HG02759 (cell line): ENCODE data around the gene INPP5K.
"Not testable (repeated sequence)": the region's sequence is repeated elsewhere in the genome, so short reads cannot be mapped to it uniquely, and the experiment has no call there.

ENCODE experiments used
- ATAC-seq: cut with Tn5 transposase; IDR thresholded peaks from one replicate; pipeline ENCODE4 v1.9.1; 2021; ENCODE audit warnings: mild to moderate bottlenecking, moderate library complexity; ENCODE audit not compliant: unreplicated experiment

The INPP5K gene

DNA sequence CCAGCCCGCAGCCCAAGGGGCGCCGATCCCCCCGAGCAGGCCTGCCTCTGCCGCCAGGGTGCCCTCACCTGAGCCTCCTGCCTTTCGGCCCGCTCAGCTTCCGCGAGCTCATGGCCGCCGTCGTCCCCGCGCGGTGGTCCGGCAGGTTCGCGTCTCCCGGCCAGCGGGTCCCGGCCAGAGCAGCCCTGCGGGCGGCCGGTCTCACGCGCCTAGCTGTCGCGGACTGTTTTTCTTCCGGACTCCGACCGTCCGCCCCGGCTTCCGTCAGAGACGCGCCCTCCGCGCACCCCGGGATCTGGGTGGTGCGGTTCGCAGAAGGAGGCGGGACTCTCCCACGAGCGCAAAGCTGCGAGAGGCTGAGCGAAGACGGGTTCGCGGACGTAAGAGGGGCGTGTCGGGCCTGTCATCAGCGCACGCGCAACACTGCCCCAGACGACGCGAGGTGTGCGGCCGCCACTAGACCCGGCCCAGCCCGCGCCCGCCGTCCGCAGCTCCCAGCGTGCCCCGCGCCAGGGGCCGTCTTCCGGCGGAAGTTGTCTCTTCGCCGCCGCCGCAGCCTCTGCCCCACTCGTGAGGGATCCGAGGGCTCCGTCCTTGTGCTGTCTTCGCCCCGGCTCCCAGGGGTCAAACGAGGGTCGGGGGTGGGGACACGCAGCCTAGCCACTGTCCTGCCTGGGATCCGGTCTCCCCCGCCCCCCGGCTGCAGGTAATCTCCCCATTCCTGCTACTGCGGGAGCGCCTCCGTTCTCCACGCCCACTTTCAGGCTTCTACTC is at the start of gene INPP5K:
Gene INPP5K (minus strand): TSS at position 225 of the 774 bp plus-strand sequence. CDS start 113 bp downstream, at position 112.
- ATAC-seq, result peak; percentile 95

- no peak for ATAC-seq
These were observed 49.5 kb upstream of the INPP5K start for GRCh38 chr17:1565877-1566276.

GRCh38 chr17:1563786-1564613 is 47.6 kb upstream of the INPP5K start:
- ATAC-seq, result no peak

- not testable (repeated sequence) for ATAC-seq
These were observed 47.0 kb upstream of the INPP5K start for GRCh38 chr17:1563471-1563785.

GRCh38 chr17:1562176-1562643 is 45.8 kb upstream of the INPP5K start:
- peak; percentile 58 for ATAC-seq

DNA sequence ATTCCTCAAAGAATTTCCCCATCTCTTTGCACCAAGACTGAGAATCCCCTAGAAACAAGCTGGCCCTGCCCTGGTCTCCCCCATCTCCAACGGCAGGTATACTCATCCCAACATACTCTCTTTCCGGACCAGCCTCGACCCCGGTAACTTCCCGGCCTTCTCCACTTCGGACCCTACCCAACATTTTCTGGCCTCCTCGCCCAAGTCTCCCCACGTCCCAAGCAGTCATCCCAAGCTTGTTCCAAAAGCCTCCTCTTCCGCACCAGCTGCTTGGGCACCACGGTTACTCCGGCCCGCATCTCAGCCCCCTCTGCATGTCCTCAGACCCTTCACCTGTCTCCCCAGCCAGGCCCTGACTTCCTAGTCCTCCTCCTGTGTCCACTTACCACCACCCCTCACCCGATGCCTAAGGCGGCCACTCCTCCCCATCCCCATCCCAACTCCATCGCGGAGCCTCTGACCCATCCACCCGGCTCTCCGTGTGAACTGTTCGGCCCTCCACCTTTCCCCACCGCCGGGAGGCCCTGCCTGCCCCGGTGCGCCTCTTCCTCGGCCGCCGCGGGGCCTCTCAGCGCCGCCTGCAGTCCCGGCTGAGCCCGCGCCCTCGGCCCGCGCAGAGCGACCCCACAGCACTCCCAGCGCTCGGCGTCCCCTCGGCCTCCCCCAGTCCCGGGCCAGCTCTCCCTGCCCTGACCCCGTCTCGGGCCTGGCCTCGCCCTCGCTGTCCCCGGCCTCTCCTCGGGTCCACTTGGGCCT is 45.2 kb upstream of the INPP5K start:
- ATAC-seq, result peak; percentile 14

DNA sequence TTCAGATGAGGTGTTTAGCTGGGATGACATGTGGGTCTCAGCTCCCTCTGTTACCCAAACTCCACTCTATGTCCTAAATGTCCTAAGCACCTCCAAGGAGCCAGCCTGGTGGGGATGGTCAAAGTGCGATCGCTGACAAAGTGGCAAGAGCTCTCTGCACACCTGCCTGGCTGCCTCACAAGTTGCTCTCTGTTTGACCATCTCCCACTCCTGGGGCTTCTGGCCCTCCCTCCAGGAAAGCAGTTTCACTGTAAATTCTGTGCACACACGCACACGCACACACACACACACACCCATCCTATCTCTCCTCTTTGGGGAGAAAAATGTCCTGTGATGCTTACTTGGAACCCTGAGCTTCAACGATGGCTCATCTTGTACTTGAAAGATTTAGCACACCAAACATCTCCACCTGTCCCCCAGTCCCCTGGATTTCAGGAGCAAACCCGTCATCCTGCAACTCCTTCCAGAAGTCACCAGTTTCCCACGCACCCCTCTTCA is 44.5 kb upstream of the INPP5K start:
- ATAC-seq, result no peak

DNA sequence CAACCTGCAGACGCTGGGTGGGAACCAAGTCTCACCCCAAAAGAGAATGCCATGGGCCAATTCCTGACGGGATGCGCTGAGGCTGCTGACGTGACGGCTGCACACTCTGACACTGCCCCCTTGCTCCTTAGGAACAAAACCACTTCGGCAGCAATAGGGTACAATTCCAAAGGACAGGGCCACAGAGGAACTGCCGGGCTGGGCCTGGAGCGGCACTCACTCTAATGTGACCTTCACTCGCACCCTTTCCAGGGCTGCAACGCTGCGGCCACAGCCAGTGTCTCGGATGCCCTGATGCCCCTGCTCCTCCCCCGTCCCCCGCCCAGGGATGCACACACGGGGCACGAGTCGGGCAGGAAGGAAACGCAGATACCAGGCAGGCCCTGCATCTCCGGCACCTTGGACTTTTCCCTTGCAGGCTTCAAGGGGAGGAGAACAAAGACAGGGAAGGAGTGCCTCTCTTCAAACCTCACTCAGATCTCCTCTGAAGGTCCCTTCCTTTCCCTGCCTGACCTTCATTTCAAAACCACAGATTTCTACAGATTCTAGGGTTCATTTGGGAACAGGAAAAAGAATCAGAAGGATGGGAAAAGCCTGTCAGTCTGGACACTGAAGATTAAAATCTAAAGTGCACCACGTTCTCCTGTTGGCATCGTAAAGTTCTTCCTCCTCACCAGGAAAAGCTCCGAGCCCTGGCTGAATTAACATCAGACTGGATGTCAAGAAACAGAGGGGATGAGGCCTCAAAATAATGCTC is 43.9 kb upstream of the INPP5K start:
- ATAC-seq, result no peak

GRCh38 chr17:1559047-1560043 is 42.9 kb upstream of the INPP5K start:
- no peak for ATAC-seq

DNA sequence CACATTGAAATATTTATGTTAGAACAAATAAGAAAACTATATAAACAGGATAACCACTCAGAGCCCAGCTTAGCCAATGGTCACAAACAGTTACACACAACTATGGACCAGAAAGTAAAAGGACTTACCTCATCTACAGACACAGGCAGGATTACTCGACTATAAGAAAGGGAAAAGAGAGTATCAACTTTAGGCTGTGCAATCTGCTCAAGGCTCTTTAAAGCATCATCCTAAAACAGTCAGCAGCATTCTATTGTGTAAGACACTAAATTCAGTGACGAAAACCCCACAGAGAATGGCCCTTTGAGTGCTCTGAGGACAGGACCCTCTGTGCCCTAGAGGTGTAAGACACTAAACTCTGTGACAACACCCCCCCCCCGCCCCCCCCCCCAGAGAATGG is 42.0 kb upstream of the INPP5K start:
- no peak for ATAC-seq

DNA sequence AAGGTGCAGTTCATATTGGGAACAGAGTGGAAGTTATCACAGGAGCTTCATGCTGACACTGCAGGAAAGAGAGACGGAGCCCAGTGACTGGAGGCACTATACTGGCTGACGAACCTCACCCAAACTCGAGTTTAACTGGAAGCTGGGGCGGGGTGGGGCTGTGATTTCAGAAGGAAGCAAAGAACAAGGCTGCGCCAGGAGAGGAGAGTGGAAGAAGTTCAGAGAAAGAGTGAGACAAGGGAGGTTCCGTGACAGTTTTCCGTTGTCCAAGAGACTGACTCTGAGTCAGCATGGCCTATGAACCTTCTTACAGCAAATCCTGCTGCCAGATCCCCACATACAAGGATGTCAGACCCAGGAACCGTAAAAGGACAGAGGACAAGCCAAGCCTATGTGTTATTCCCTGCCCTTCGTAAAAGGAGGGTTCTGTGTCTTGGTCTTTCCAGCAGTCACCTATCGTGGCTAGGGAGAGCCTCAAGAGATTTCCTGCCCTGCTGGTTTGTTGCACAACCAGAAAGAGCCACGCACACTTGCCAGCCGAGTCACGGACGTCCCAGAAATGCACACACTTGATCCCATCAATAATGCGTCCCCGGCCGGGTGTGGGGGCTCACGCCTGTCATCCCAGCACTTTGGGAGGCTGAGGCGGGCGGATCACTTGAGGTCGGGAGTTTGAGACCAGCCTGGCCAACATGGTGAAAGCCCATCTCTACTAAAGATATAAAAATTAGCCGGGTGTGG is 41.1 kb upstream of the INPP5K start:
- ATAC-seq, result no peak

DNA sequence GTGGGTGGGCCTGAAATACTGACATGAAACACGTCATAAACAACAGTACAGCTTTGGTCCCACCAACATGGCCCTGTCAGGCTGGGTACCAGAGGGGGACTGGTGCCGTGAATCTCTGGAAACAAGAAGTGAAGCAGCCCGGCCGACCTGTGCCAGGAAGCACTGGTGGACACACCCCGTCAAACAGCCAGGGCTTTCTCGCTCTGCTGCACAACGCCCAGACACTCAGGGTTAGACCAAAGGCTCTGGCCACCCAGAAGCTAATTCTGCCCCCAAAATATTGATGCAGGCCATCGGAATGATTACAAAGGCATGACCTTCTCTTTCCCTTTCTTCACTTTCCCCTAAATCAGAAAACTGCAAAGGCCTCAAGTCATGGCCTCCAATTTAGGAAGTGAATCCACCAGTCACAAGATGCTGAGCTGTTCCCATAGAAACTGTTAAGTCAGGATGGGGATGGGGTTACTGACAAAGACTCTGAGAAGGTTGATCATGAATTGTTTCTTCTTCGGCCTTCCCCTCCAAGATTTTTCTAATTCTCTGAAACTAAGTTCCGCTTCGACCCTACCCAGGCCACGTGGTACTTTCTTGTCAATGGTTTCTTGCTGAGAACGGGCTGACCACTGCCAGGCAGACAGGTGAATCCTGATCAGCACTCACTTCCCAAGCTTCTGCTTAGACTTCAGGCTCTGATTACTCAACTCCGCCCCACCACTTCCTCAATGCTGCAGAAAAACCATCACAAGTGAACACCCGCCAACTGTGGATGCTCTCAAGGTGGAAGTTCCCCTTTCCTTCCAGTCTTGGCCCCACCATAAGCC is 39.4 kb upstream of the INPP5K start:
- ATAC-seq, result no peak

DNA sequence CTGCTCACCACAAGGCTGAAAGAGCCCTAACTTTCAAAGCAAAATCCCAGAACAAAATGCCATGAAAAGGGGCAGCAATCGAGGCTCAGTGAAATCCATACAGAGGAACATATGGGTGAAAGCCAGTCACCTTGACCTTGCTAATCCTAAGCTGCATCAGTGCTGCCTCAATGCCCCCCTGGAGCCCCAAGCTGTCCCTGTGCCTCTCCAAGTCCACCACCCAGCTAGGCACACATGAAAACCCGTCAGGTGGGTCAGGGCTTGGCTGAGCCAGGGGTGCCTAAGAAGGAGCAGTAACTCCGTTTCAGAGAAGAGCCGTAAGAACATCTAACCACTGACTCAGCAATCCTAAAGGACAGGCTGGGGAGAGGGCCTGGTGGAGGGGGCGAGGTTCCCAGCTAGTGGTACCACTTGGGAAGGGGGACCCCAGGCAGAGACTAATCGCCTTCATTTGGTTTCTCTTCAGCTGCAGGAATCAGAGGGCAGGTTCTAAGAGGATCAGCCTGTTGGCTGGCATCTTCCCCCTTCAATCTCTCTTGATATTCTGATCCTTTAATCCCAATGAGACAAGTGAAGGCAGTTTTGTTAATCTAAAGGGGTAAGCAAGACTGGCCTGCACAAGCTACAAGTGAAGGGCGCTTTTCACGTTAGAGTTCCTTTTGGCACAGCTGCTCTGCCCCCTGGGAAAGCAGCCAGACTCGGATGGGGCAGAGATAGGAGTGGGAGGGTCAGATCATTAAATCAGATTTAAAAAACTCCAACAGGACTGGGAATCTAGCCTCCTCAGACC is 38.5 kb upstream of the INPP5K start:
- ATAC-seq, result no peak

DNA sequence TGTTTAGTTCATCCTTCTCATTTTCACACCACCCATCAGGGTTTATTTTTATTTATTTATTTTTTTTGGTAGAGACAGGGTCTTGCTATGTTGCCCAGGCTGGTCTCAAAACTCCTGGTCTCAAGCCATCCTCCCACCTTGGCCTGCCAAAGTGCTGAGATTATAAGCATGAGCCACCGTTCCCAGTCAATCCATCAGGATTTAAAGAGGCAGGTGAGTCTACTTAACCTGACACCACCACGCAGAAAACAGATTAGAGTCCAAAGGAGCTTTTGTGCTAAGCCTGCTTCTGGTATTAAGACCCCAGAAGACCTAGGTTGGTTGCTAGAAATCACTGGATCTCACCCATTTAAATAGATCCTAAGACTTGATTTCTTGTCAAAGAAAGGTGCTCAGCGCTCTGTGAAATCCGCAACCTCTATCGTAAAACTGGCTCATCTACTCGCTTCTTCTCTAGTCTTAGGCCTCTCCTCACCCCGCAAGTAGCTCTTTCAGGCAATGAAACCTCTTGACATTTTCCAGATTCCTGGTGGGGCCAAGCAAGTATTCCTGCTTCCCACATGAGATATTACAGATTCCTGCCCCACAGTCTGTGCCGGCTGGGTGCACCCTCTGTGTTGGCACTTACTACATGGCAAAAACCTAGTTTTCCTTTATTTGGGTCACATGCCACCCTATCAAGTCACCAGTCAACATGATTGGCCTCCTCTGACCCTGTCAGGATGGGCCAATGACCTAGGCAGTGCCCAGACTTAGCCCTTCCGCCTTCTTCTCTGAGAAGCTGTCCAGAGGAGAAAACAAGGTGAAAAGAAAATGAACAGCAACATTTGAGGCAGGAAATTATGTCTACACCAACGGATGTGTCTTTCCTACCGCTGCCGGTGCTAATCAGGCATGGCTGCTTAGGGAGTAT is 37.2 kb upstream of the INPP5K start:
- no peak for ATAC-seq

- no peak for ATAC-seq
These were observed 36.5 kb upstream of the INPP5K start for GRCh38 chr17:1552932-1553331.

DNA sequence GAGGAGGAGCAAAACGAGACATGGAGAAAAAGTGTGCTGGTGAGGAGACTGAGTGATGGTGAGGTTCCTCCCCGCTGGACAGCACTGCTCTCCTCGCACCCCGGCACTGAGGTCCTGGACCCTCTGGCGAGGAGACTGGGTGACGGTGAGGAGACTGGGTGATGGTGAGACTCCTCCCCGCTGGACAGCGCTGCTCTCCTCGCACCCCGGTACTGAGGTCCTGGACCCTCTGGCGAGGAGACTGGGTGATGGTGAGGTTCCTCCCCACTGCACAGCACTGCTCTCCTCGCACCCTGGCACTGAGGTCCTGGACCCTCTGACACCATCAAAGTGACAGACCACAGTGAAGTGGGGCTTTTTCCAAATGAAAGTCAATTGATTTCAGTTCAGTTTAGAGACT is 35.3 kb upstream of the INPP5K start:
- no peak for ATAC-seq
